SK-N-DZ (cell line): ENCODE results near the gene ADAMTSL4.

Experiments used
- DNase-seq: peaks from one replicate; pipeline ENCODE4 v3.0.0-alpha.2; 2015; ENCODE audit warnings: low spot score

Gene ADAMTSL4

DNA sequence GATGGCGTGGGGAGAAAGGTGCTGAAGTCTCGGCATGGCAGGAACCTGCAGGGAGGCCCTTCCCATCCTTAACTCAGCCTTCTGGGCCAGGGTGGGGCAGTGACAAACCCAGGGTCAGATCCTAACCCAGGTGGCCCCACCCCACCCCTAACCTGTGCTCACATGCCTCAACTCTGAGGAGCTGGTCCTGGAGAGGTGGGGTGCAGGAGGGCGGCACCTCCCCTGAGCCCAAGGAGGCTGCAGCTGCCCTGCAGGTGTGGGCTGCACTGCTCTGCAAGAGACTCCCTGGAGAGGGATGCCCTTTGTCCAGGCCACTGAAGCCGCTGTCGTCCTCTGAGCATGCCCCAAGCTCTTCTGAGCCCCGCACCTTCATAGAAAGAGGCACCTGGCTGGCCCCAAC, 15.2 kb upstream of the ADAMTSL4 start:
- no peak for DNase-seq

DNA sequence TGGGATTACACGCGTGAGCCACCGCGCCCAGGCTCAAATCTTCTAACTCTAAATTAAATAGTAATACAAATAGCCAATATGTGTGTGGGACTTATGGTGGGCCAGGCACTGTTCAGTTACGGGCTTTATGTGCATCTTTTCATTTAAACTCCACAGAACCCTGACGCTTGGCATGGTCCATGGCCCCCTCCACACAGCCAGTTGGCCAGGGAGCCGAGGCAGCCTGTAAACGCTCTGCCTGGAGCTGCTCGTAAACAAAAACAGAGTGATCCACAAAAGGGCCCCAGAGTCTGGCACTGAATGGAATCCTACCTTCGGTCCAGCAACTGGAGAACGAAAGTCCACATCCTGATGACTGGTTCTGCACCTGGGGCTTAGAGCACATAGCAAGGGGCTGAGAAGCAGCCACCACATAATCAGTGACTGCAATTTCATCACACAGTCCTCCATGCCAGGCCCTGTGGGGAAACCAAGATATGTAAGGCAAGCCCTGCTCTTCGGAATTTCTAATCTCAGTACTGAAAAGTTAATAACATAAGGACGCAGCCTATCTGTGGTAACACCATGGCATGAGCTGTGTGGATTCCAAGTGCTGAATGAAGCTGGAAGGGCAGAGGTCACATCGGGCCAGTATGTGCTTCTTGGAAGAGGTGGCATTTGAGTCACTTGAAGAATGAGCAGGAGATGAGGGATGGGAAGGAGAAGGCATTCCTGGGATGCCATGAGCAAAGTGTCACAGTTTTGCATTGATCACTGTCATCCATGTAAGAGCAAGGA, 13.5 kb upstream of the ADAMTSL4 start:
- no peak for DNase-seq

DNA sequence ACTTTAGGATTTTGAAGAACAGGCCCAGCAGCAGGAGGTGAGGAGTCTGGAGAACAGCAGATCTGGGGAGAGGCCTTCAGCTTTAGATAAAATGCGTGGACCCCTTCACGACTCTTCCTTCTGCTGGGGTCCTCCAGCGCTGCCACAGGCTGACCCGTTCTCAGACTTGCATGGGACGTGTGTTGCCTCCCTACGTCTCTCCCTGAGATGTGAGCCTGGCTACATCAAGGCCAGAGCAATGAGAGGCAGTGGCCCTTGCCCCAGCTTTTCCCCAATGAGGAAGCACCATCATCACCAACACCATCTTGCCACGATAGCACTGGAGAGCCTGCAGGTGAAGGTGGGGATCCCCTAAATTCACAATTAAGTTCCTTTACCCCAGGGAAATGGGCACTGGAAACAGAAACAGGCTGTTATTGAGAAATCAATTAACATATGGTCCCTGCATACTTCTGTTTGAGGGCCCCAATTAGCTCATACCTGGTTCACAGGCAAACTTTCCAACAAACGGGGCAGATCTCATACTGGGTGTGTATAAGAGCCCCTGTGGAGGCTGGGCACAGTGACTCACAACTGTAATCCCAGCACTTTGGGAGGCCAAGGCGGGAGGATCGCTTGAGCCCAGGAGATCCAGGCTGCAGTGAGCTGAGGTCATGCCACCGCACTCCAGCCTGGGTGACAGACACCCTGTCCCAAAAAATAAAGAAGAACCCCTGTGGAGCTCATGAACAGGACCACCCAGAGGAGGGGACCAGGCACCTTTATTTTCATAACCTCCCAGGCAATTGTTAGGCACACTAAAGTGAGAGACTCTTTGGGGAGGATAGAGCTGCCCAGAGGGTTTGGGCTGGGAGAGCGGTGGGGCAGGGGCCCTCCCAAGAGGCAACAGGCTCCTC, 12.1 kb upstream of the ADAMTSL4 start:
- no peak for DNase-seq

DNA sequence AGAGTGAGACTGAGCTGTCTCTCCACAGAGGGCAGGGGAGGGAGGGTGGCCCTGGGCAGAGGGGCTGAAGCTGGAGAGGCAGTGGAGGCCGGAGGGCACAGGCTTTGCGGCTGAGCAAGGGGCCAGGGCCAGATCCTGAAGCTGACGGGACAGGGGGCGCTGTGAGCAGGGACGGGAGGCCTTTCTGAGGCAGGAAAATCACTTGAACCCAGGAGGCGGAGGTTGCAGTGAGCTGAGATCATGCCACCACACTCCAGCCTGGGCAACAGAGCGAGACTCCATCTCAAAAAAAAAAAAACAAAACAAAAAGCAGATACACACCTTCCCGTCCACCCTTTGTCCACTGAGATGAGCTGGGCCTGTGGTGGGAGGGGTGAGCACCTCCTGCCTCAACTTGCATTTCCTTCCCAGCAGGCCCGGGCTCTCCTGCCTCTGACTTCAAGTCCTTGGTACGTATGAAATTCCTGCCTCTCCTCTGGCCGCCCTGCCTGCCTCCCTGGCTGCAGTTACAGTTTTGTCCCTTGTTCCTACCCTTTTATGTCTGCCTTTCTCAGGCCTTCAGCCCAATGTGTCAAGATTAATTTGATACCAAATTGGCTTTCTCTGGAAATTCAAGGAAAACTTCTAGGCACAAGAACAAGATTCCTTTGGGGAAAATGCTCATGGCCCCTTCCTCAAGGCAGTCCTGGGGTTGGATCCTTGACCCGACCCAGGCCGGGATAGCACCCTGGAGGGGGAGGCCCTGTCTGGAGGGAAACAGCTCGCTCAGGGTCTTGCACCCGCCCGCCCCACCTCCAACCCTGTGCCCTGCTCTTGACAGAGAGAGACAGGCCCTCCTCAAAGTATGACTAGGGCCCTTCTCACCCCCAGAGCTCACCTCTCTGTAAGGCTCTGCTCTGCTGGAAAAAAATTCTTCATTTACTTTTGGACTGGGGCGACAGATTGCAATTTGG, 11.2 kb upstream of the ADAMTSL4 start:
- DNase-seq, result no peak

DNA sequence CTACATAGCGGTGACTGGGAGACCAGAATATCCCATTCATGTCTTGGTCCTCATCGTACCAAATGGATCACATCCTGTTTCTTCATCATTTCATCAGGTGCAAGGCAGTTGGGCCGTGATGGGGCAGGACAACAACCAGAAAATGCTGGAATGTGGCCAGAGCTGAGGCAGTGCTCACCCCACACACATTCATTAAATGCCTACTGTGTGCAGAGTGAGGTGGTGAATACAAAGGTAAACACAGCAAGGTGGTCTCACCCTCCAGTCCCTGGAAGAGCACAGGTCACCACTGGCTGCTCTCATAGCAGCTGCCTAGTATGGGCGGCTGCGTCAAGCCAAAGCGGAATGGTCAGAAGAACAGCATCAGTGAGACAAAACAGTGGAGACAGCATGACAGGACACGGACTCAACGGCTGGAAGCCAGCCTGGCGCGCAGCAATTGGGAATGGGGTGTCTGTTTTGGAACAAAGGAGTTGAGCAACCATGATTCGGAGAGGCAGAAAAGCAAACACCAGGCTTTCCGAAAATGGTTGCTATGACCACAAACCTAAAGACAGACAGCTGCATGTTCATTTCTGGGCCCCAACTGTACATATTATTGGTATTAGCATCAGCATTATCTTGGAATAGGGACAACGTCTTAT, 5.6 kb upstream of the ADAMTSL4 start:
- DNase-seq, result peak; percentile 55

DNA sequence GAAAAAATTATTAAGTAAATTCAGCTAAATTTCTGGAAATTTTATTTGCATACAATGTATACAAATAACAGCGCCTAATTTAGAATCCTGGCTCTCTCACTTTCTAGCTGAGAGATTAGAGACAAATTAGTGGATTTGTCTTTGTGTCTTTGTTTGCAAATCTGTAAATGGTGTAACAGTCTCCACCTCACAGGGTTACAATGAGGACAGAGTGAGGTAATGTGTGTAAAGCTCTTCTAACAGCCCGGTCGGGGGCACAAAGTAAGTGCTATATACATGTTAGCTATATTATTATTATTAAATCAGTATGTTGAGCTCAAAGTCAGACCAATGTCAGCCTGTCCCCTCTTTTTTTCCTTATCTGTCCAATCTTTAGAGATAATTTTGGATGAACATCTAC, 5.0 kb upstream of the ADAMTSL4 start:
- DNase-seq, result no peak

DNA sequence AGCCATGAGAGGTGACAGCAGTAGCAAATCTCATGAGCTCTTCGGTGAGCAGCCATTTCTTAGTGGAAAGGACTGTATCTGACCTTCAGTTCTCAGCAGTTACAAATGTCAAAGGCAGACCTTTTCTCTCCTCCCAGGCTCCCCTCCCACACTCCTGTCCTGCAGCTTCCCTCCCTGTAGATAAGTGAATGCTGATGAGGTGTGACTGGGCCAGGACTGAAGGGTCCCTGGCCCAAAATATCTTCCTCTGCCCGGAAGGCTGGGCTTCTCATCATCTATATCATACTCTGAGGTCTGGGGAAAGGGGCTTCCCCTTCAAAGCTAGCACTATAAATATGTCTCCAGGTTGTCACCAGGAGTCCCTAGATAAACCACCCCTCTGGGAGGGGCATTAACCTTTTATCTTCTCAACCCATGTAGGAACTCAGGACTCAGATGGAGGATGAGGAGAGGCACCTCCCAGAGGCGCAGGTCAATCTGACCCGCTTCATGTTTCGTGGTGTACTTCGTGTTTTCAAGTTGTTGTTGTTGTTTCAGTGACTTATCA, 3.6 kb upstream of the ADAMTSL4 start:
- DNase-seq, result no peak

DNA sequence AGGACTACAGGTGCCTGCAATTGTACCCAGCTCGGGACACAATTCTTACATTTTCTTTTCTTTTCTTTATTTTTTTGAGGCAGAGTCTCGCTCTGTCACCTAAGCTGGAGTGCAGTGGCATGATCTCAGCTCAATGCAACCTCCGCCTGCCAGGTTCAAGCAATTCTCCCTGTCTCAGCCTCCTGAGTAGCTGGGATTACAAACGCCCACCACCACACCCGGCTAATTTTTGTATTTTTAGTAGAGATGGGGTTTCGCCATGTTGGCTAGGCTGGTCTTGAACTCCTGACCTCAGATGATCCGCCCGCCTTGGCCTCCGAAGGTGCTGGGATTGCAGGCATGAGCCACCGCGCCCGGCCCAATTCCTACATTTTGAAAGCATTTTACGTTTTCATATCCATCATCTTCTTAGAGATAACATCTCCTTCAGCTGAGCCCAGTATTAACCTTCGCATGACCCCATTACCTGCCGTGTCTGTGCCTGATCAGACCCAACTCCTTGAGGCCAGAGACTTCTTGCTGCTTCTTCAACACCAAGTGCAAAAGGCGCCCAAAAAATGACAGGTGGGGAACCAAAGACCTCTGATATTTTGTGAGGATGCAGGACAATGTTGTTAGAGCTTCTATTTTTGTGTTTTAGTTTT, 2.8 kb upstream of the ADAMTSL4 start:
- DNase-seq, result peak; percentile 55

DNA sequence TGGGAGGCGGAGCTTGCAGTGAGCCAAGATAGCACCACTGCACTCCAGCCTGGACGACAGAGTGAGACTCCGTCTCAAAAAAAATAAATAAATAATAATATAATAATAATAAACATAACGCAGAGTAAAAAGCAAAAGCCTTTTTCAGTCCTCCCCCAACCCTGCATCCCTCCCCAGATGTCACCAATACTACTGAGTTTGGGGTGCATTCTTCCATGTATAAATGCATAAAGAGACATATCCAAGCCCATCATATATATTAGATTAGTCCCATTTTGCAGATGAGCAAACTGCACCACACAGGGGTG, 930 bp upstream of the ADAMTSL4 start:
- DNase-seq, result no peak

DNA sequence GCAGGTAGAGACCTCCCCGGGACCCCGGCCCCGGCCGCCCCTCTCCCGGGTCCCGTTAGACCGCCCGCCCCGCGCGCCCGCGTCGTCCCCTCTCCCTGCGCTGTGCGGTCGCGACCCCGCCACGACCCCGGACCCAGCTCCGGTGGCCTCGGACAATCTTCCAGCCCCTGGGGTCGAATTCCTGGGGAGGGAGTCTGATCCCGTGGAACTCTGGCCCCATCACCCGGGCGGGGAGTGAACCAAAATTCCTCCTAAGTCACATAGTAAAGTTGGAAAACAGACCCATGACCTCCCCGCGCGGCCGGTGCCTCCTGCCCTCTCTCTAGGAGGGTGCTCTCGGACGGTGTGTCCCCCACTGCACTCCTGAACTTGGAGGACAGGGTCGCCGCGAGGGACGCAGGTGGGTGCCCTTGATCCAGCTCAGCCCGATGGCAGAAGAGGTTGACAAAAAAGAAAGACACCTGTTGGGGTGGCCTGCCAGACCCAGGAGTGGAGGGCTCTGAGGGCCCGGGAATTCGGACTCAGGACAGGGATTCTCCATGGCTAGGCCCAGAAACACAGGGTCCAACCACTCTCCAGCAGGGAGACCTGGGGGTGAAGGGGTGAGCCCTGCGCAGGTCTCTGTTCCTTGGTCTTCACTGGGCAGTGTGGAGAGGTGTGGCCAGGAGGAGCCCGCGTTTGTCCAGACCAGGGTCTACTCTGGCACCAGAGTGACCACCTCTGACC, 451 bp downstream of the ADAMTSL4 start:
- no peak for DNase-seq

DNA sequence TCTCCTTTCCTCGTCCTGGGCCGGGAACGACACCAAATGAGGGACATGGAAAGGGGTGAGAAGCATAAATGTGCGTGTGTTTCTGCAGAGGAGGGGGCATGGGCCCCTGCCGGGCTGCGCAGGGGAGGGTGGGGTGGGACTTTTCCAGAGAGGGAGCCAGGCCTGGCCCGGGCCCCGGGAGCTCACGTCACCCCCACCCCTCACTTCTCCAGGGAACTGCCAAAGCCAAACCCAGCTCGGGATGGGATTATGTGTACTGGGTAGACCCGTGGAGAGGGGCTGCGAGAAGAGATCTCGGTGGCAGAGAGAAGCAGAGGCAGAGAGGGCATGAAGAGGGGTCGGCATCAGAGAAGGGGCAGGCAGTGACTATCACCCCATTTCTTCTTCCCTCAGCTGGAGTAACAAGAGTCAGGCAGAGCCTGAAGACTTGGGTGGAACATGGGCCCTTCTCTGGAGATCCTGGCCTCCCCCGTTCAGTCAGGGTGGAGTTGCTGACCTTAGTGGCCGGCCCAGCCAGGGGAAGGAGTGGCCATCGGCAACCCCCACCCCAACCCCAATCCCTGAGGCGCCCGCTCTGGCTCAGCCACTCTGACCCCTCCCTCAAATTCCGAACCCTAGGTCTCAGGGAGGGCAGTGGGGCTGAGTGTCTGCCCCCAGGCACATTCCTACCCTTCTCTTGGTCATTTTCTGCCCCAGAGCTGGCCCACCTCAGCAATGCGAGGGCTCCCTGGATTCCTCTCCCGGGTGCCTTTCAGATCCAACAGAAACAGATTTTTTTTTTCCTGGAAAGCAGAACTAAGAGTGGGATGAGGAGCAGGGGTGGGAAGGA, 1.2 kb downstream of the ADAMTSL4 start:
- no peak for DNase-seq

DNA sequence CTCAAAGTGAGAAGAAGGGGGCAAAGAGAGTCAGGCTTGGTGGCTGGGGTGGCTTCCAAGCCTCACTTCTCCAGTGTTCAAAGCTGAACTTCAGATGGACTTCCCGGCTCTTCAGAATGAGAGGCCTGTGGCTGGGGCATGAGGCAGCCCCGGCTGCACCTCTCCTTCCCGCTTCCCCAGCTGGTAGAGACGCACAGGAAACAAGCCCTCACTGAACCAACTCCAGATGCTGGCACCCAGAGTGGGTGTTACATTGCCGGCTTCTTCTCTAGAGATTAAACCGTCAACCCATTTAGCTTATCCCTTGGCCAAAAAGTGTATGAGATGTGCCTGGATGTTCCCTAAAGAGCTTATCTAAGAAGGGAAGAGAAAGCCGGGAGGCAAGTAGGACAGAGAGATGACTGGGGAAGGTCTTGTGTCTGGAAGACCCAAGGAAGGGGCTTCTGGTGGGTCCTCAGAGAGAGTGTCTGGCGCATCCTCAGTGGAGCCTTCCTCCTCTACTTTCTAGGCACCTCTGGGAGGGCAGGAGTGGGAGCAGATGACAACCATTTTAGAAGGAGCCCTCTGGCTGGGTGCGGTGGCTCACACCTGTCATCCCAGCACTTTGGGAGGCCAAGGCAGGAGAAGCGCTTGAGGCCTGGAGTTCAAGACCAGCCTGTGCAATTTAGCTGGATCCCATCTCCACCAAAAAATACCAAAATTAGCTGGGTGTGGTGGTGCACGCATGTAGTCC, 2.0 kb downstream of the ADAMTSL4 start:
- DNase-seq, result no peak

DNA sequence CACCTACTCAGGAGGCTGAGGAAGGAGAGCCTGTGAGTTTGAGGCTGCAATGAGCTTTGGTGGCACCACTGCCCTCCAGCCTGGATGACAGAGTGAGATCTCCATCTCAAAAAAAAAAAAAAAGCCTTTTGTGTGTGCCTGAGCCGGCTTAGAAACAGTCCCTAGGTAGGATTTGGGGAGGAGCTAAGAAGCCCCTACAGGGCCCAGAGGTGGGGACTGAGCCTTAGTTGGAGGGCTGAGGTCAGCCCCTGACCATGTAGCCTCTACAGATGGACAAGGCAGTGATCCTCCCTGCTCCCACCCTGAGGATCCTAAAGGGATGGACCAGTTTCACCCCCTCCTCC, 2.5 kb downstream of the ADAMTSL4 start:
- DNase-seq, result no peak

DNA sequence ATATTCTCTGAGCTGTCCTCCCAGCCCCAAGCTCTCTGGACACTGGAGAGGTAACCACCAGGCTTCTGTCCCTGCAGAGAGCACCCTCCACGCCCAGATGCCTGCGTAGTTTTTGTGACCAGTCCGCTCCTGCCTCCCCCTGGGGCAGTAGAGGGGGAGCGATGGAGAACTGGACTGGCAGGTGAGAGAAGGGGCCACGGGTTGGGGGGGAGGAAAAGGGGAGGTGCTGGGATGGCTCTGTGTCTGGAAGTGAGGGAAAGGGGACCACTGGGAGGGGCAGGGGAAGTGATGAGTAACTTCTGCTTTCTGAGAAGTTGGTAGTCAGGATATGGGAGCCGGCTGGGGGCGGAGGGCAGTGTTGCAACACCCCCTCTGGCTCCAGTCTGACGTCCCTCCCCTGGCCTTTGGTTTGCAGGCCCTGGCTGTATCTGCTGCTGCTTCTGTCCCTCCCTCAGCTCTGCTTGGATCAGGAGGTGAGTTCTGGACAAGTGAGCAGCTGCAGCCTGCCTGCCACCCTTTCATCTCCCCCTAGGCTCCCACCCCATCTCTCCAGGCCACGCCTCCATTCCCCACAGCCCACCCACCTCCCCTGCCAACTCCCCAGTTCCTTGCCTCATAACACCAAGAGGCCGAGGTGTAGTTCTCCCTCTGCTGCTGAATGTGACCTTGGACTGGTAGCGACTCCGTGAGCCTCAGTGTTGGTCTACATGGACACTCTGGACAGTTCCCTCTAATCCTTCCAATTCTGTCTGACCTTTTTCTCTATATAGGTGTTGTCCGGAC, 3.1 kb downstream of the ADAMTSL4 start:
- peak; percentile 66 for DNase-seq

DNA sequence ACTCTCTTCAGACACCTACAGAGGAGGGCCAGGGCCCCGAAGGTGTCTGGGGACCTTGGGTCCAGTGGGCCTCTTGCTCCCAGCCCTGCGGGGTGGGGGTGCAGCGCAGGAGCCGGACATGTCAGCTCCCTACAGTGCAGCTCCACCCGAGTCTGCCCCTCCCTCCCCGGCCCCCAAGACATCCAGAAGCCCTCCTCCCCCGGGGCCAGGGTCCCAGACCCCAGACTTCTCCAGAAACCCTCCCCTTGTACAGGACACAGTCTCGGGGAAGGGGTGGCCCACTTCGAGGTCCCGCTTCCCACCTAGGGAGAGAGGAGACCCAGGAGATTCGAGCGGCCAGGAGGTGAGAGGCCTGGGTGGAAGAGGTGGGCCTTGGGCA, 3.7 kb downstream of the ADAMTSL4 start:
- no peak for DNase-seq

DNA sequence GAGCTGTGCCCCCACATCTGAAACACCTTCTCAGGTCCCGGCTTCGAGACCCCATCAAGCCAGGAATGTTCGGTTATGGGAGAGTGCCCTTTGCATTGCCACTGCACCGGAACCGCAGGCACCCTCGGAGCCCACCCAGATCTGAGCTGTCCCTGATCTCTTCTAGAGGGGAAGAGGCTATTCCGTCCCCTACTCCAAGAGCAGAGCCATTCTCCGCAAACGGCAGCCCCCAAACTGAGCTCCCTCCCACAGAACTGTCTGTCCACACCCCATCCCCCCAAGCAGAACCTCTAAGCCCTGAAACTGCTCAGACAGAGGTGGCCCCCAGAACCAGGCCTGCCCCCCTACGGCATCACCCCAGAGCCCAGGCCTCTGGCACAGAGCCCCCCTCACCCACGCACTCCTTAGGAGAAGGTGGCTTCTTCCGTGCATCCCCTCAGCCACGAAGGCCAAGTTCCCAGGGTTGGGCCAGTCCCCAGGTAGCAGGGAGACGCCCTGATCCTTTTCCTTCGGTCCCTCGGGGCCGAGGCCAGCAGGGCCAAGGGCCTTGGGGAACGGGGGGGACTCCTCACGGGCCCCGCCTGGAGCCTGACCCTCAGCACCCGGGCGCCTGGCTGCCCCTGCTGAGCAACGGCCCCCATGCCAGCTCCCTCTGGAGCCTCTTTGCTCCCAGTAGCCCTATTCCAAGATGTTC, 4.3 kb downstream of the ADAMTSL4 start:
- DNase-seq, result no peak

DNA sequence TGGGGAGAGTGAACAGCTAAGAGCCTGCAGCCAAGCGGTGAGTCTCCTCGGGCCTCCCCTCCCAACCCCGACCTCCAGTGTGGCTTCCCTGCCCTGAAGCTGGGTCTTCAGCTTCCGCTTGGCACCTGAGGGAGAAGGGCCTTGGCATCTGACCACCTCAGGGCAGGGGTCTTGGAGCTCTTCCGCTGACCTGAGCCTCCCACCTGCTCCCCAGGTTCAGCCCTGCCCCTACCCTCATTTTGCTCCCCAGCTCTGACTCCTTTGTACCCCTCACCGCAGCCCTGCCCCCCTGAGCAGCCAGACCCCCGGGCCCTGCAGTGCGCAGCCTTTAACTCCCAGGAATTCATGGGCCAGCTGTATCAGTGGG, 4.9 kb downstream of the ADAMTSL4 start:
- no peak for DNase-seq
